Osteoblast (primary cell): ENCODE measurements around the gene ACOT9. TPM values are rescaled to one million over a fixed set of nuclear protein-coding genes. Genes with fewer than 3 reads are reported as not detected.

ENCODE experiments used
- DNase-seq: peaks from one replicate; pipeline ENCODE4 v3.0.0; 2011; ENCODE audit warnings: low spot score, mixed read lengths; ENCODE audit not compliant: insufficient read length; ENCODE audit errors: missing footprints
- H2AFZ ChIP-seq: 2 replicates; pipeline ENCODE4 v1.6.0; 2011; ENCODE audit warnings: mild to moderate bottlenecking, low read length
- H3K27ac ChIP-seq: 2 replicates; pipeline ENCODE4 v1.5.1; 2011; ENCODE audit warnings: mild to moderate bottlenecking, low read depth, low read length, moderate library complexity
- H3K27me3 ChIP-seq: 2 replicates; pipeline ENCODE4 v1.6.0; 2012; ENCODE audit warnings: mild to moderate bottlenecking, control low read depth, inconsistent platforms, low read length, moderate library complexity; ENCODE audit not compliant: insufficient read depth
- H3K36me3 ChIP-seq: 2 replicates; pipeline ENCODE4 v1.5.1; 2011; ENCODE audit warnings: mild to moderate bottlenecking, low read length, control low read depth, moderate library complexity; ENCODE audit not compliant: insufficient read depth
- H3K4me1 ChIP-seq: 2 replicates; pipeline ENCODE4 v1.5.1; 2011; ENCODE audit warnings: mild to moderate bottlenecking, low read length, control low read depth, moderate library complexity; ENCODE audit not compliant: insufficient read depth
- H3K4me2 ChIP-seq: 2 replicates; pipeline ENCODE4 v1.6.0; 2011; ENCODE audit warnings: mild to moderate bottlenecking, low read length; ENCODE audit not compliant: insufficient read depth
- H3K4me3 ChIP-seq: fragments of 200-600 bp; sonication (generic); 3 replicates; pipeline ENCODE4 v1.5.1; 2012; ENCODE audit warnings: mild to moderate bottlenecking, low read length, inconsistent platforms; ENCODE audit not compliant: insufficient read depth
- H3K79me2 ChIP-seq: 2 replicates; pipeline ENCODE4 v1.6.0; 2012; ENCODE audit warnings: mild to moderate bottlenecking, low read length, control low read depth, inconsistent platforms; ENCODE audit not compliant: insufficient read depth
- H3K9me3 ChIP-seq: 2 replicates; pipeline ENCODE4 v1.5.1; 2011; ENCODE audit warnings: low read depth, low read length, control low read depth
- H4K20me1 ChIP-seq: 2 replicates; pipeline ENCODE4 v1.6.0; 2012; ENCODE audit warnings: mild to moderate bottlenecking, low read length, control low read depth; ENCODE audit not compliant: insufficient read depth
- CTCF ChIP-seq: IDR thresholded peaks from 2 replicates; pipeline ENCODE4 v1.5.1; 2011; ENCODE audit warnings: mild to moderate bottlenecking, low read depth, low read length, moderate library complexity; ENCODE audit errors: extremely low read depth
- total RNA-seq: library from RNA; depleted of rRNA; stranded (reverse); fragments of >200 nt; gene quantifications from 2 replicates; pipeline ENCODE4 v1.2.3, GENCODE V29; 2012

The ACOT9 gene
- total RNA-seq, 1 donor, result 53.6 TPM

- H3K27ac ChIP-seq, result no peak overlapping the region
- H3K4me1 ChIP-seq, result peaks cover 7% of the 10 kb centered on the region
- no peaks in the 10 kb centered on the region for H3K27me3 ChIP-seq
- H3K79me2 ChIP-seq, result peaks cover 11% of the 10 kb centered on the region
- H3K36me3 ChIP-seq, result no peaks in the 10 kb centered on the region
- H4K20me1 ChIP-seq, result no peaks in the 10 kb centered on the region
- no peak overlapping the region for H3K4me2 ChIP-seq
- DNase-seq, result no peak
- H3K9me3 ChIP-seq, result no peaks in the 10 kb centered on the region
- H3K4me3 ChIP-seq, result no peak overlapping the region
- no peak for TF ChIP-seq CTCF
- H2AFZ ChIP-seq, result no peak overlapping the region
Observed at GRCh38 chrX:23664496-23664895, 78.6 kb downstream of the ACOT9 start.

GRCh38 chrX:23662853-23663252 lies 80.2 kb downstream of the ACOT9 start:
- TF ChIP-seq CTCF, result no peak
- H3K36me3 ChIP-seq, result no peaks in the 10 kb centered on the region
- peak; percentile 87 for DNase-seq
- peaks cover 4% of the 10 kb centered on the region for H3K79me2 ChIP-seq
- no peak overlapping the region for H3K4me2 ChIP-seq
- no peaks in the 10 kb centered on the region for H4K20me1 ChIP-seq
- H3K9me3 ChIP-seq, result no peaks in the 10 kb centered on the region
- H2AFZ ChIP-seq, result no peak overlapping the region
- peaks cover 7% of the 10 kb centered on the region for H3K4me1 ChIP-seq
- no peak overlapping the region for H3K4me3 ChIP-seq
- H3K27me3 ChIP-seq, result no peaks in the 10 kb centered on the region
- peak overlapping the region; percentile 48 for H3K27ac ChIP-seq

DNA sequence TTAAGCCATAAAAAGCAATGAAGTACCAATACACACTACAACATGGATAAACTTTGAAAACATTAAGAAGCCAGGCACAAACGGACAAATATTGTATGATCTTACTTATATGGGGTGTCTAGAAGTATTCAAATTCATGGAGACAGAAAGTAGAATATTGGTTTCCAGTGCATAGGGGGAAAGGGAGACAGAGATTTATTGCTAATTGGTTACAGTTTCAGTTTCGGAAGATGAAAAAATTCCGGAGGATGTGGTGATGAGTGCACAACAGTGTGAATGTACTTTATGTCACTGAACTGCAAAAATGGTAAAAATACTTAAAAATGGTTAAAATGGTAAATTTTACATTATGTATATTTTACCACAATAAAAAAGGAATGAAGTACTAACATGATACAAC lies 80.9 kb downstream of the ACOT9 start:
- Histone ChIP-seq H3K4me1 (peaks cover 7% of the 10 kb centered on the region), H3K27ac (peak overlapping the region; percentile 48), H3K79me2 (no peaks in the 10 kb centered on the region), H3K4me3 (no peak overlapping the region), H3K9me3 (no peaks in the 10 kb centered on the region), H4K20me1 (no peaks in the 10 kb centered on the region), H3K36me3 (no peaks in the 10 kb centered on the region), H3K27me3 (no peaks in the 10 kb centered on the region), H2AFZ (no peak overlapping the region), H3K4me2 (no peak overlapping the region)
- no peak for DNase-seq
- no peak for TF ChIP-seq CTCF

DNA sequence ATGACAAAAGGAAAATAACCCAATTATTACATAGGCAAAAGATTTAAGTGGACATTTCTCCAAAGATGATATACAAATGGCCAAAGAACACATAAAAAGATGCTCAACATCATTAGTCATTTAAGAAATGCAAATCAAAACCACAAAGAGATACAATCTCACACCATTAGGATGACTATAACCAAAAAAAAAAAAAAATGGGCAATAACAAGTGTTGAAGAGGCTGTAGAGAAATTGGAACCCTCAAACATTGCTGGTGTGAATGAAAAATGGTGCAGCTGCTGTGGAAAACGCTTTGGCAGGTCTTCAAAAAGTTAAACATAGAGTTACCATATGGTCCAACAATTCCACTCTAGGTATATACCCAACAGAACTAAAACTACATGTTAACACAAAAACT lies 81.4 kb downstream of the ACOT9 start:
- no peak for TF ChIP-seq CTCF
- Histone ChIP-seq H4K20me1 (no peaks in the 10 kb centered on the region), H3K79me2 (no peaks in the 10 kb centered on the region)

More for the DNA sequence above, 81.4 kb downstream of the ACOT9 start:
- Histone ChIP-seq H3K4me2 (no peak overlapping the region), H3K27me3 (no peaks in the 10 kb centered on the region), H3K27ac (no peak overlapping the region), H3K4me3 (no peak overlapping the region), H2AFZ (no peak overlapping the region), H3K36me3 (no peaks in the 10 kb centered on the region), H3K4me1 (peaks cover 3% of the 10 kb centered on the region), H3K9me3 (no peaks in the 10 kb centered on the region)
- DNase-seq, result no peak
